ENCODE data around the gene ELL. TPM values are rescaled to one million over a fixed set of nuclear protein-coding genes. Genes with fewer than 3 reads are reported as not detected.
A peak's percentile ranks its signal among the peaks of the same experiment; 100 is the strongest.

Gene ELL
- total RNA-seq, 1 donor from 2014 or later, result 19.2 TPM

GRCh38 chr19:18418029-18418482 is 103.8 kb downstream of the ELL start:
- no peak for DNase-seq (ENCODE audit: low spot score in 2 of 2, unreplicated experiment in 2 of 2)
- Mint-ChIP-seq H3K27ac (peak overlapping the region; percentile 92), H3K4me3 (peak overlapping the region; percentile 65), H3K4me1 (peaks cover 63% of the 10 kb centered on the region), H3K27me3 (ENCODE audit: low read depth) (no peaks in the 10 kb centered on the region), H3K36me3 (no peaks in the 10 kb centered on the region), H3K9me3 (no peaks in the 10 kb centered on the region)
- no peak for TF ChIP-seq CTCF (IDR thresholded peaks at IDR 0.05; ENCODE audit: unreplicated experiment)

- H3K9me3 Mint-ChIP-seq, result no peaks in the 10 kb centered on the region
- H3K4me3 Mint-ChIP-seq, result peak overlapping the region; percentile 65
- no peaks in the 10 kb centered on the region for H3K27me3 Mint-ChIP-seq (ENCODE audit: low read depth)
- H3K4me1 Mint-ChIP-seq, result peaks cover 59% of the 10 kb centered on the region
- peak; percentile 73 to 82 for DNase-seq (ENCODE audit: low spot score in 2 of 2, unreplicated experiment in 2 of 2)
- H3K36me3 Mint-ChIP-seq, result no peaks in the 10 kb centered on the region
- TF ChIP-seq CTCF (IDR thresholded peaks at IDR 0.05; ENCODE audit: unreplicated experiment), result no peak
- H3K27ac Mint-ChIP-seq, result peak overlapping the region; percentile 98
Observed at GRCh38 chr19:18417250-18418028, 104.4 kb downstream of the ELL start.

GRCh38 chr19:18416778-18417249 is 105.1 kb downstream of the ELL start:
- H3K4me3 Mint-ChIP-seq, result peak overlapping the region; percentile 60
- peak; percentile 86 to 91 for DNase-seq (ENCODE audit: low spot score in 2 of 2, unreplicated experiment in 2 of 2)
- peak overlapping the region; percentile 98 for H3K27ac Mint-ChIP-seq
- H3K4me1 Mint-ChIP-seq, result peaks cover 59% of the 10 kb centered on the region
- no peaks in the 10 kb centered on the region for H3K9me3 Mint-ChIP-seq
- H3K36me3 Mint-ChIP-seq, result no peaks in the 10 kb centered on the region
- no peaks in the 10 kb centered on the region for H3K27me3 Mint-ChIP-seq (ENCODE audit: low read depth)
- no peak for TF ChIP-seq CTCF (IDR thresholded peaks at IDR 0.05; ENCODE audit: unreplicated experiment)

GRCh38 chr19:18415178-18415867 is 106.5 kb downstream of the ELL start:
- TF ChIP-seq CTCF (IDR thresholded peaks at IDR 0.05; ENCODE audit: unreplicated experiment), result no peak
- Mint-ChIP-seq H3K27me3 (ENCODE audit: low read depth) (no peaks in the 10 kb centered on the region), H3K4me1 (peaks cover 50% of the 10 kb centered on the region), H3K36me3 (no peaks in the 10 kb centered on the region), H3K9me3 (no peaks in the 10 kb centered on the region), H3K4me3 (peak overlapping the region; percentile 52), H3K27ac (peak overlapping the region; percentile 98)
- no peak for DNase-seq (ENCODE audit: low spot score in 2 of 2, unreplicated experiment in 2 of 2)

- H3K27me3 Mint-ChIP-seq (ENCODE audit: low read depth), result no peaks in the 10 kb centered on the region
- DNase-seq (ENCODE audit: low spot score in 2 of 2, unreplicated experiment in 2 of 2), result no peak
Observed at GRCh38 chr19:18414504-18415177, 107.2 kb downstream of the ELL start.

More at GRCh38 chr19:18414504-18415177, 107.2 kb downstream of the ELL start:
- H3K9me3 Mint-ChIP-seq, result no peaks in the 10 kb centered on the region
- H3K27ac Mint-ChIP-seq, result peak overlapping the region; percentile 84
- no peak for TF ChIP-seq CTCF (IDR thresholded peaks at IDR 0.05; ENCODE audit: unreplicated experiment)
- H3K4me3 Mint-ChIP-seq, result peak overlapping the region; percentile 33
- H3K4me1 Mint-ChIP-seq, result peaks cover 49% of the 10 kb centered on the region
- no peaks in the 10 kb centered on the region for H3K36me3 Mint-ChIP-seq
